Measurements from ENCODE around the gene MRPL24. TPM values are rescaled to one million over a fixed set of nuclear protein-coding genes. Genes with fewer than 3 reads are reported as not detected.

Gene MRPL24
- total RNA-seq, 1 donor from 2014 or later = 34.7 TPM

- DNase-seq = no peak
These were observed 2.7 kb upstream of the MRPL24 start for GRCh38 chr1:156743367-156744302.

- no peak for DNase-seq
These were observed 1.9 kb upstream of the MRPL24 start for GRCh38 chr1:156742801-156743200.

- DNase-seq = no peak
These were observed 1.1 kb upstream of the MRPL24 start for GRCh38 chr1:156742017-156742416.

- no peak for DNase-seq
These were observed 644 bp upstream of the MRPL24 start for GRCh38 chr1:156741481-156741983.

GRCh38 chr1:156740237-156740740 is 599 bp downstream of the MRPL24 start:
- DNase-seq = peak; percentile 31

- DNase-seq = no peak
These were observed 2.0 kb downstream of the MRPL24 start for GRCh38 chr1:156738916-156739315.

- DNase-seq = no peak
These were observed 2.5 kb downstream of the MRPL24 start for GRCh38 chr1:156738407-156738806.

- DNase-seq = no peak
These were observed 6.8 kb downstream of the MRPL24 start for GRCh38 chr1:156733989-156734584.

GRCh38 chr1:156728599-156729462 is 12.1 kb downstream of the MRPL24 start, which contains the start of gene ISG20L2:
Gene ISG20L2, minus strand, starts transcription at chr1:156728766. Its CDS starts 1,114 bp downstream, at chr1:156727652.
- peak; percentile 99 for DNase-seq

GRCh38 chr1:156727926-156728598 is 12.8 kb downstream of the MRPL24 start, which contains the start of gene METTL25B:
Gene METTL25B, plus strand, starts transcription at chr1:156728469. Its CDS starts 636 bp downstream, at chr1:156729105.
- DNase-seq = peak; percentile 84

- DNase-seq = no peak
These were observed 13.4 kb downstream of the MRPL24 start for GRCh38 chr1:156727492-156727891.

- DNase-seq = peak; percentile 85
These were observed 14.2 kb downstream of the MRPL24 start for GRCh38 chr1:156726549-156727226.

- peak; percentile 93 for DNase-seq
These were observed 15.1 kb downstream of the MRPL24 start for GRCh38 chr1:156725683-156726280.

- DNase-seq = no peak
These were observed 19.4 kb downstream of the MRPL24 start for GRCh38 chr1:156721535-156721934.

- no peak for DNase-seq
These were observed 19.8 kb downstream of the MRPL24 start for GRCh38 chr1:156721131-156721530.

- DNase-seq = no peak
These were observed 23.5 kb downstream of the MRPL24 start for GRCh38 chr1:156717351-156717750.

GRCh38 chr1:156714830-156715229 is 26.1 kb downstream of the MRPL24 start:
- no peak for DNase-seq

GRCh38 chr1:156712626-156713025 is 28.3 kb downstream of the MRPL24 start:
- DNase-seq = no peak

- DNase-seq = no peak
These were observed 29.7 kb downstream of the MRPL24 start for GRCh38 chr1:156711011-156711817.

Data from dermis blood vessel endothelial cell (primary cell).